ENCODE data around the gene DTNBP1. TPM values are rescaled to one million over a fixed set of nuclear protein-coding genes. Genes with fewer than 3 reads are reported as not detected.

Gene DTNBP1
- total and polyA plus RNA-seq, 2 of the 13 experiments (the other 11 are each of a cell fraction or from before 2014, with no cell fraction given): 6.6 to 19.1 TPM

GRCh38 chr6:15496345-15497131, 166.3 kb downstream of the DTNBP1 start (continued):
- TF ChIP-seq TEF (CRISPR knock-in tag; IDR thresholded peaks at IDR 0.05) (no peak), ZNF296 (CRISPR knock-in tag; conservative IDR thresholded peaks at IDR 0.05) (no peak), KLF13 (CRISPR knock-in tag; IDR thresholded peaks at IDR 0.05) (no peak), STAT5B (CRISPR knock-in tag; IDR thresholded peaks at IDR 0.05) (no peak), TP53 (CRISPR knock-in tag; conservative IDR thresholded peaks at IDR 0.05) (no peak), GPN1 (CRISPR knock-in tag; IDR thresholded peaks at IDR 0.05; ENCODE audit: borderline replicate concordance) (no peak), NFE2L2 (IDR thresholded peaks at IDR 0.05; ENCODE audit: low read length) (no peak), ZNF503 (CRISPR knock-in tag; IDR thresholded peaks at IDR 0.05) (no peak), ZNF775 (CRISPR knock-in tag; IDR thresholded peaks at IDR 0.05; ENCODE audit: borderline replicate concordance) (no peak)

- no peak for FAIRE-seq
- intact Hi-C loops (cut with micrococcal nuclease; ENCODE audit: unreplicated experiment): no loop called here
Measured at GRCh38 chr6:15495375-15495901, 167.4 kb downstream of the DTNBP1 start.

More at GRCh38 chr6:15495375-15495901, 167.4 kb downstream of the DTNBP1 start:
- ChIA-PET POLR2A (no interaction called here), CTCF (ENCODE audit: low intra/inter-chr PET ratio, low total read pairs) (no interaction called here)
- Histone ChIP-seq H3K9me3 (ENCODE audit: low read length) (no peaks in the 10 kb centered on the region), H3K79me2 (ENCODE audit: insufficient read depth, low read length) (no peaks in the 10 kb centered on the region), H3K4me2 (ENCODE audit: low read depth, low read length) (no peak overlapping the region), H4K20me1 (ENCODE audit: insufficient read depth, low read length) (peaks cover 4% of the 10 kb centered on the region; the same call in 1 of the 2 replicates), H3K27ac (ENCODE audit: extremely low read length, insufficient read depth, low read length) (no peak overlapping the region), H3K9ac (ENCODE audit: insufficient read depth, low read depth, low read length) (no peak overlapping the region), H3K4me1 (ENCODE audit: insufficient read depth, low read length) (peaks cover 25% of the 10 kb centered on the region), H2AFZ (ENCODE audit: low read length) (no peak overlapping the region), H3K27me3 (ENCODE audit: control insufficient read depth in 1 of 2, insufficient read depth in 2 of 2, low read length in 2 of 2) (no peaks in the 10 kb centered on the region), H3K4me3 (replicated peaks in 1 of 3; ENCODE audit: insufficient read depth in 1 of 3, low read depth in 2 of 3, low read length in 3 of 3) (no peak overlapping the region), H3K36me3 (replicated peaks in 1 of 2; ENCODE audit: control insufficient read depth in 1 of 2, insufficient read depth in 2 of 2, low read length in 2 of 2) (peaks cover 19 to 29% of the 10 kb centered on the region in 2 experiments)
- TF ChIP-seq RBM22 (optimal IDR thresholded peaks at IDR 0.05; ENCODE audit: low read length) (peak; percentile 19), THAP7 (CRISPR knock-in tag; IDR thresholded peaks at IDR 0.05) (no peak)
- in situ Hi-C loops (cut with HindIII; ENCODE audit: extremely low pct_ligation_motif_present, low pct_unique_long_range_greater_than_20kb): loop anchor here (25.0 kb wide), 1 partner anchor 1283 kb away; no protein-coding TSS in a partner anchor
- WGBS (ENCODE audit: low lambda C conversion rate): 96% methylated on average over 10 of the region's 10 CpGs
- ATAC-seq: no peak
- no peak for DNase-seq (ENCODE audit: low spot score)
- BruUV-seq (replicated peaks): no TSS peak

All from HepG2 (cell line).